Naive thymus-derived CD4-positive, alpha-beta T cell (primary cell): Measurements from ENCODE around the gene P3H2. TPM values are rescaled to one million over a fixed set of nuclear protein-coding genes. Genes with fewer than 3 reads are reported as not detected.

Experiments
- ATAC-seq: fragments of 150-1000 bp; cut with Tn5 transposase; 2 replicates; pipeline ENCODE4 v1.10.0; 2021; ENCODE audit warnings: mild to moderate bottlenecking, moderate library complexity
- CTCF ChIA-PET: fragments of 350-600 bp; sonication (Branson Sonifier 250); formaldehyde crosslinking; loops from one replicate; lab custom pipeline; 2021; ENCODE audit warnings: antibody characterized with exemption; lab: Charles Lee
- POLR2A ChIA-PET: fragments of 350-600 bp; sonication (Branson Sonifier 250); formaldehyde crosslinking; loops from one replicate; lab custom pipeline; 2021; ENCODE audit warnings: antibody characterized with exemption, inconsistent platforms; lab: Charles Lee
- DNase-seq, 9 donors: peaks; one replicate each; pipeline versions ENCODE4 v3.0.0 to v3.0.0-alpha.2; 2020 to 2022; ENCODE audit warnings: mixed read lengths in 1 of 9
- H3K27ac ChIP-seq: one replicate; pipeline ENCODE4 v1.7.0; 2013; ENCODE audit warnings: mild to moderate bottlenecking, low read depth, low read length, moderate library complexity
- H3K27me3 ChIP-seq, 2 donors: one replicate each; pipeline ENCODE4 v1.7.0; 2013; ENCODE audit warnings: low read length in 2 of 2, mild to moderate bottlenecking in 2 of 2, moderate library complexity in 2 of 2; ENCODE audit not compliant: control insufficient read depth in 2 of 2, insufficient read depth in 2 of 2
- H3K36me3 ChIP-seq, 3 experiments: 1 replicate in 2 of 3; 2 replicates in 1 of 3; pipeline ENCODE4 v1.7.0; 2013; ENCODE audit warnings: low read length in 3 of 3, mild to moderate bottlenecking in 3 of 3, moderate library complexity in 1 of 3; ENCODE audit not compliant: insufficient read depth in 3 of 3, control insufficient read depth in 2 of 3
- H3K4me1 ChIP-seq, 2 donors: one replicate each; pipeline ENCODE4 v1.7.0; 2013; ENCODE audit warnings: low read length in 2 of 2, mild to moderate bottlenecking in 2 of 2, moderate library complexity in 1 of 2; ENCODE audit not compliant: control insufficient read depth in 2 of 2, insufficient read depth in 2 of 2
- H3K4me3 ChIP-seq: 2 replicates; pipeline ENCODE4 v1.7.0; 2013; ENCODE audit warnings: mild to moderate bottlenecking, low read length
- H3K9me3 ChIP-seq, 3 experiments: 1 replicate in 2 of 3; 2 replicates in 1 of 3; pipeline ENCODE4 v1.7.0; 2013; ENCODE audit warnings: low read length in 3 of 3; ENCODE audit not compliant: control insufficient read depth in 2 of 3
- H3K27ac Mint-ChIP-seq, 9 donors: one replicate each; pipeline ENCODE4 v1.8.0; 2020 to 2022; ENCODE audit warnings: mixed read lengths in 9 of 9, mild to moderate bottlenecking in 8 of 9, moderate library complexity in 5 of 9, inconsistent platforms in 2 of 9
- H3K27me3 Mint-ChIP-seq, 5 donors: one replicate each; pipeline ENCODE4 v1.8.0; 2021 to 2022; ENCODE audit warnings: mixed read lengths in 5 of 5, mild to moderate bottlenecking in 1 of 5
- H3K36me3 Mint-ChIP-seq, 5 donors: one replicate each; pipeline ENCODE4 v1.8.0; 2020 to 2022; ENCODE audit warnings: mixed read lengths in 5 of 5, mild to moderate bottlenecking in 3 of 5, inconsistent platforms in 1 of 5
- H3K4me1 Mint-ChIP-seq, 7 donors: one replicate each; pipeline ENCODE4 v1.8.0; 2020 to 2022; ENCODE audit warnings: mixed read lengths in 7 of 7, mild to moderate bottlenecking in 3 of 7, inconsistent platforms in 1 of 7
- H3K4me3 Mint-ChIP-seq, 10 donors: one replicate each; pipeline ENCODE4 v1.8.0; 2020 to 2022; ENCODE audit warnings: mild to moderate bottlenecking in 10 of 10, mixed read lengths in 10 of 10, moderate library complexity in 6 of 10, inconsistent platforms in 2 of 10
- H3K9me3 Mint-ChIP-seq, 11 donors: one replicate each; pipeline ENCODE4 v1.8.0; 2020 to 2022; ENCODE audit warnings: mixed read lengths in 11 of 11, mild to moderate bottlenecking in 4 of 11, inconsistent platforms in 1 of 11, moderate library complexity in 1 of 11
- intact Hi-C, 2 donors: fragments of 100-400 bp; cut with micrococcal nuclease; formaldehyde crosslinking; loops; one replicate each; pipeline ENCODE4 v1.15.1; 2023
- polyA plus RNA-seq, 2 donors: library from polyadenylated mRNA; unstranded; fragments of 300-500 nt; fragmentation: Illumina TruSeq; gene quantifications; one replicate each; pipeline ENCODE4 v1.2.3, GENCODE V29; 2021
- total RNA-seq, 6 experiments: library from RNA in 5 of 6; stranded (reverse) in 5 of 6; gene quantifications; 1 replicate in 5 of 6; 2 replicates in 1 of 6; pipeline ENCODE4 v1.2.3 and lab custom pipeline; 2021 to 2026

Gene P3H2
- total and polyA plus RNA-seq, 7 experiments from 2014 or later = 0.48 to 1.8 TPM; not detected in 5

DNA sequence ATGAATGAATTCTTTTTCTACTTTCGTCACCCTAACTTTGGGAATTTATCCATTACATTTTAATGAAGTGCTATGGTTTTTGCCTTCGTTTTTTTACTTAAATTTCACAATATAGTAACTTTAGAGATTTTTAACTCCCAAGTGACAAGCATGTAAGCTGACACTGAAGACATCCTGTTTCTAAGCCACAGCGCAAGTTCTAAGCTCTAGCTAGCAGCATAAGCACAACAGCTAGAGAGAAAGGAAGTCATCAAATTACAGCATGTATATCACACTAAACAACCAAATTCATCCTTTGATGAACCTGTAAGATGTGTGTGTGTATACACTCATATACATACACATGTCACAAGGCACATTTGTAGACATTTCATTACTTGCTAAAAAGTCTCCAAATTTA lies 119.3 kb downstream of the P3H2 start:
- CTCF ChIA-PET = no interaction called here
- no peak overlapping the region for H3K27ac ChIP-seq
- H3K36me3 ChIP-seq = no peaks in the 10 kb centered on the region
- no peak for ATAC-seq
- Mint-ChIP-seq H3K36me3 (no peaks in the 10 kb centered on the region), H3K27me3 (peaks cover 11 to 16% (median 15%) of the 10 kb centered on the region in 5 donors), H3K4me3 (no peak overlapping the region), H3K4me1 (no peaks in the 10 kb centered on the region), H3K27ac (no peak overlapping the region), H3K9me3 (no peaks in the 10 kb centered on the region)
- H3K27me3 ChIP-seq = no peaks in the 10 kb centered on the region
- H3K4me1 ChIP-seq = no peaks in the 10 kb centered on the region
- DNase-seq = no peak
- no peaks in the 10 kb centered on the region for H3K9me3 ChIP-seq
- no peak overlapping the region for H3K4me3 ChIP-seq
- POLR2A ChIA-PET = no interaction called here
- intact Hi-C loops = no loop called here

DNA sequence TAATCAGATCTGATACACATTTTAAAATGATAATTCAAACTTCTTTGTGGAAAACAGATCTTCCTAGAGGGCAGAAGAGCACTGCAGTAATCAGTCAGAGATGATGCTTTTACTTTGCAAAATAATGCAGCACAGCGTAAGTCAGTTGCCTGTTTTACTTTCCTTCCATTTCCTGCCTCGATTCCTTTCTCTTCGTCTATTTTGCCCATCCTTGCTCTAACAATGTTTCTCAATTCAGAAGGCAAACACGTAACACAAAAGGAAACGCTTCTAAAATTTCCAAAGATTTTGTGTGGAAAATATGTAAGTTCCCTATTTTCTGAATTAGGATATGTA lies 119.9 kb downstream of the P3H2 start:
- Histone ChIP-seq H3K4me3 (no peak overlapping the region), H3K27me3 (no peaks in the 10 kb centered on the region), H3K4me1 (no peaks in the 10 kb centered on the region), H3K9me3 (no peaks in the 10 kb centered on the region), H3K36me3 (no peaks in the 10 kb centered on the region), H3K27ac (no peak overlapping the region)
- DNase-seq = no peak
- Mint-ChIP-seq H3K4me1 (no peaks in the 10 kb centered on the region), H3K9me3 (no peaks in the 10 kb centered on the region), H3K27ac (no peak overlapping the region), H3K36me3 (no peaks in the 10 kb centered on the region), H3K27me3 (peaks cover 10 to 17% (median 14%) of the 10 kb centered on the region in 5 donors), H3K4me3 (no peak overlapping the region)
- POLR2A ChIA-PET = no interaction called here
- CTCF ChIA-PET = no interaction called here
- intact Hi-C loops = no loop called here
- no peak for ATAC-seq

DNA sequence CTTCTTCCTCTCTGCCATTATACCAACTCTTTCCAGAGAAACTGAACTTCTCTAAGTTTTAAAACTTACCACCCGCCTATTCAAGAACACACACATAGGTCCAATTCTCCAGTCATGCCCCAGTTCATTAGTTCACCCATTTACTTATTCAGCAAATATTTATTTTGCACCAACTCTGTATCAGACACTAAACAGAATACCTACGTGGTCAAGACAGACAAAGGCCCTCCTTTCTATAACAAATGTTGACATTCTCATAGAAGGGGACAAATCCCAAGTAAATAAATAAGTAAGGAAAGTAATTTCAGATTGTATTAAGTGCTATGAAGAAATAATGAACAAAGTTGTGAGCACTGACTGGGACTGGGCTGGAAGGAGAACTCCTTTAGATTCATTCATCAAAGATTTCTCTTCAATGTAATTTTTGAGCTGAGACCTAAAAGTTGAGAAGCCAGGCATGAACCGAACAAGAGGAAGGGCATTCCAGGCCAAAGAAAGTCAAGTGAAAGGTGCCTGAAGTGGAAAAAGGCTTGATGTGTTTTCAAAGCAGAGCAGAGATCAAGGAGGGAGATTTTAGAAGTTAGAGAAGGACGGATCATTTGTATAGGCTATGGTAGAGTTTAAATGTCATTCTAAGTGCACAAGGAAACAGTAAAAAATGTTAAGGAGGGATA lies 120.4 kb downstream of the P3H2 start:
- no peaks in the 10 kb centered on the region for H3K4me1 Mint-ChIP-seq
- intact Hi-C loops = no loop called here
- H3K27ac Mint-ChIP-seq = no peak overlapping the region
- no peaks in the 10 kb centered on the region for H3K9me3 Mint-ChIP-seq
- ChIA-PET CTCF (no interaction called here), POLR2A (no interaction called here)
- H3K4me3 ChIP-seq = no peak overlapping the region
- H3K36me3 ChIP-seq = no peaks in the 10 kb centered on the region
- H3K27me3 Mint-ChIP-seq = peaks cover 12 to 21% (median 16%) of the 10 kb centered on the region in 5 donors
- H3K36me3 Mint-ChIP-seq = no peaks in the 10 kb centered on the region
- no peaks in the 10 kb centered on the region for H3K9me3 ChIP-seq
- no peak overlapping the region for H3K4me3 Mint-ChIP-seq
- H3K27me3 ChIP-seq = no peaks in the 10 kb centered on the region
- no peak for DNase-seq
- no peak overlapping the region for H3K27ac ChIP-seq
- ATAC-seq = no peak
- no peaks in the 10 kb centered on the region for H3K4me1 ChIP-seq

DNA sequence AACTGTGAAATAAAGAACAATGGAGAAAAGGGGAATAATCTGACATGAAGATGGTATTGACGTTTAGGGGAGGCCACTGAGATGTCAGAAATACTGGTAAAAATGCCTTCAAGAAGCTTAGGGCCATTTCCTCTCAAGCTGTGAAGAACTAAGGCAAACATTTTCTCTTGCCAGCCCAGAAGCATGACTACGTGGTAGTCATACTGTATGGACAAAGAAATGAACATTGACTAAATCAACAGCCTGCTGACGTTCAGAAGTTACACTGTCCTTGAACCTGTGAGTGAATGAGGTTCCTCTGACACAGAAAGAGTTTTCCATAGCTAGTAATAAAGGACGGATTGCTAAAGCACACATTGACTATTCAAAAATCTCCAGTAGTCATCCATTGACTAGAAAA lies 121.0 kb downstream of the P3H2 start:
- POLR2A ChIA-PET = no interaction called here
- CTCF ChIA-PET = no interaction called here

DNA sequence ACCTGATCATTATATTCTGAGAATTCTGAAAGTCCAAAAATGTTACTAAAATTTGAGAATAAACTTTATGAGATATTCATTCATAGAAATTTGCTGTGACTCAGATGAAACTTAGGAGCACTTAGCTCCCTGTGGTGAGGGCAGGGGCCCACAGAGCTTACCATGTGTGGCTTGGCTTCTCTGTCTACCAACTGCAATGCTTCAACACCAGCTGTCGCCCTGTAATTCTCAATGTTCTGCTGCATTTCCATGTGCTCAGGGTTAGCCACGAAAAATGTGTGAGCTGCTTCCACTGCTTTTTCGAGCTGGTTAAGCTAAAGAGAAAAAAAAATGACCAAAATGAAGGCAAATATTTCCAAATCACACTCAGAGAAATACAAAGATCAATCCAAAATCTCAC lies 125.6 kb downstream of the P3H2 start:
- no peak overlapping the region for H3K4me3 ChIP-seq
- DNase-seq = no peak
- H3K27ac ChIP-seq = no peak overlapping the region
- POLR2A ChIA-PET = interaction anchor here (0.7 kb wide), 1 partner anchor 588 kb away, joined by 4 read pairs; no protein-coding TSS in a partner anchor
- no peak overlapping the region for H3K27ac Mint-ChIP-seq
- H3K4me1 ChIP-seq = no peaks in the 10 kb centered on the region
- no peak for ATAC-seq
- H3K27me3 Mint-ChIP-seq = peaks cover 12 to 42% (median 26%) of the 10 kb centered on the region in 5 donors
- no peak overlapping the region for H3K4me3 Mint-ChIP-seq
- CTCF ChIA-PET = no interaction called here
- H3K9me3 Mint-ChIP-seq = no peaks in the 10 kb centered on the region
- intact Hi-C loops = no loop called here
- no peaks in the 10 kb centered on the region for H3K27me3 ChIP-seq
- H3K36me3 Mint-ChIP-seq = no peaks in the 10 kb centered on the region
- no peaks in the 10 kb centered on the region for H3K4me1 Mint-ChIP-seq
- H3K9me3 ChIP-seq = no peaks in the 10 kb centered on the region
- no peaks in the 10 kb centered on the region for H3K36me3 ChIP-seq

More for the DNA sequence above, 121.0 kb downstream of the P3H2 start:
- H3K27me3 Mint-ChIP-seq = peaks cover 12 to 23% (median 16%) of the 10 kb centered on the region in 5 donors
- H3K4me1 Mint-ChIP-seq = no peaks in the 10 kb centered on the region
- intact Hi-C loops = no loop called here
- no peak overlapping the region for H3K4me3 Mint-ChIP-seq
- H3K27ac ChIP-seq = no peak overlapping the region
- DNase-seq = no peak
- H3K4me3 ChIP-seq = no peak overlapping the region
- H3K4me1 ChIP-seq = no peaks in the 10 kb centered on the region
- H3K9me3 Mint-ChIP-seq = no peaks in the 10 kb centered on the region
- H3K27ac Mint-ChIP-seq = no peak overlapping the region
- ATAC-seq = no peak
- no peaks in the 10 kb centered on the region for H3K27me3 ChIP-seq
- H3K36me3 Mint-ChIP-seq = no peaks in the 10 kb centered on the region
- no peaks in the 10 kb centered on the region for H3K36me3 ChIP-seq
- no peaks in the 10 kb centered on the region for H3K9me3 ChIP-seq

DNA sequence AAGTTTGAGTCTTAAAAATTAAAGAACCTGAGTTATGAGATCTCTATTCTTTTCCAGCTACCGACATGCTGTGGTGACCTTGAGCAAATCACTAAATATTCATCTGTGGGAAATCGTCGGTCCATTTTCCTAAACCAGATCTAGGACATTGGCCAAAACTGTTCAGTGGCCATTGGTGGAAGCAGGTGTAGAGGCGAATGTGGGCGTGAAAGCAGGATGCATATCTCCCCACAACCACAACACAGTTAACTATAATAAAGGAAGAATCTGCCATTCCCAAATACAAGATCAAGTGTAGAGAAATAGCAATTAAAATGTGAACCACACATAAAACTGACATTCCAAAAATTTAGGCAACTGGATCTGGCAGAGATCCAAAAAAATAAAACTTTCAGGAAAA lies 129.9 kb downstream of the P3H2 start:
- CTCF ChIA-PET = no interaction called here
- H3K27me3 Mint-ChIP-seq = peaks cover 8 to 39% (median 30%) of the 10 kb centered on the region in 5 donors
- H3K27ac Mint-ChIP-seq = no peak overlapping the region
- no peaks in the 10 kb centered on the region for H3K4me1 ChIP-seq
- intact Hi-C loops = no loop called here
- no peaks in the 10 kb centered on the region for H3K9me3 Mint-ChIP-seq
- POLR2A ChIA-PET = no interaction called here
- no peak overlapping the region for H3K4me3 Mint-ChIP-seq
- ATAC-seq = no peak
- H3K36me3 Mint-ChIP-seq = no peaks in the 10 kb centered on the region
- H3K9me3 ChIP-seq = no peaks in the 10 kb centered on the region
- H3K4me1 Mint-ChIP-seq = no peaks in the 10 kb centered on the region
- H3K27me3 ChIP-seq = no peaks in the 10 kb centered on the region
- no peak overlapping the region for H3K4me3 ChIP-seq
- H3K36me3 ChIP-seq = no peaks in the 10 kb centered on the region
- H3K27ac ChIP-seq = no peak overlapping the region
- DNase-seq = no peak

DNA sequence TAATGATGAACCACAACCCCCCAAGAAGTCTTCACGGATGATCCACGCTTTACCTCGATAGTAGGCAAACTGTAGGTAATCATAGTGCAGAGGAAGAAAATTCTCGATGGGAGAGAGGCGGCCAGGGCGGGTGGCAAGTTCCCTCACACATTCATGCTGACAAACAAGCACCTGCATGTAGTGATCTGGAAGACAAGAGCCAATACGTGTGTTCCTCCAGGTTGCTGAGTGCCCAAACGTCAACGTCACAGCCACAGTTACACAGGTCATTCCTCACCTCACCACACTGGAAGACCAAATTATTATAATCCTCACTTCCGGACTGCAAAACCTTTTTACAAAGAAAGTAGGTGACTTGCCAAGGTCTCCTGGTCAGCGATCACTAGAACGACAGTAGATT lies 131.8 kb downstream of the P3H2 start:
- no peak overlapping the region for H3K27ac Mint-ChIP-seq
- no peak overlapping the region for H3K4me3 Mint-ChIP-seq
- H3K27me3 ChIP-seq = no peaks in the 10 kb centered on the region
- ATAC-seq (no peak), DNase-seq (no peak)
- intact Hi-C loops = no loop called here
- no peaks in the 10 kb centered on the region for H3K36me3 Mint-ChIP-seq
- H3K9me3 Mint-ChIP-seq = no peaks in the 10 kb centered on the region
- peaks cover 0 to 31% (median 26%) of the 10 kb centered on the region in 5 donors for H3K27me3 Mint-ChIP-seq
- POLR2A ChIA-PET = no interaction called here
- no peaks in the 10 kb centered on the region for H3K4me1 Mint-ChIP-seq
- CTCF ChIA-PET = no interaction called here
- H3K4me1 ChIP-seq = no peaks in the 10 kb centered on the region
- H3K27ac ChIP-seq = no peak overlapping the region
- no peaks in the 10 kb centered on the region for H3K9me3 ChIP-seq
- H3K36me3 ChIP-seq = no peaks in the 10 kb centered on the region
- no peak overlapping the region for H3K4me3 ChIP-seq
